MM.1S (cell line): ENCODE results near the gene CGRRF1.

Source experiments
- CTCF ChIP-seq: fragments of 300-600 bp; sonication (generic); IDR thresholded peaks from 2 replicates; pipeline ENCODE4 v1.5.1; 2016; ENCODE audit warnings: antibody characterized with exemption, low read length, mixed read lengths
- EZH2 ChIP-seq: fragments of 300-600 bp; sonication (generic); optimal IDR thresholded peaks from 2 replicates; pipeline ENCODE3; 2017; ENCODE audit warnings: low read depth, mild to moderate bottlenecking, antibody characterized with exemption, low read length, mixed read lengths
- EZH2phosphoT487 ChIP-seq: fragments of 300-600 bp; sonication (generic); IDR thresholded peaks from 2 replicates; pipeline ENCODE4 v1.6.1; 2018; ENCODE audit warnings: antibody characterized with exemption, low read length

- TF ChIP-seq CTCF = no peak
- no peak for TF ChIP-seq EZH2phosphoT487
- no peak for TF ChIP-seq EZH2
These were observed 12.5 kb upstream of the CGRRF1 start for GRCh38 chr14:54497224-54497623.
